Ishikawa (cell line): ENCODE data around the gene ZHX3.

ENCODE experiments used
- CEBPB ChIP-seq: IDR thresholded peaks from 2 replicates; pipeline ENCODE4 v1.6.1; 2012
- CREB1 ChIP-seq: IDR thresholded peaks from 2 replicates; pipeline ENCODE4 v1.6.1; 2012; ENCODE audit warnings: low read depth
- EP300 ChIP-seq: IDR thresholded peaks from 2 replicates; pipeline ENCODE4 v1.6.1; 2012; ENCODE audit warnings: borderline replicate concordance
- RAD21 ChIP-seq: IDR thresholded peaks from 2 replicates; pipeline ENCODE4 v1.6.1; 2012; ENCODE audit warnings: low read depth
- YY1 ChIP-seq: IDR thresholded peaks from 2 replicates; pipeline ENCODE4 v1.6.1; 2012; ENCODE audit warnings: low read depth
- TF ChIP-seq, protein P1 (sequence below): IDR thresholded peaks from 2 replicates; pipeline ENCODE4 v1.6.1; 2012; ENCODE audit warnings: low read depth, mild to moderate bottlenecking
- TF ChIP-seq, protein P2 (sequence below): IDR thresholded peaks from 2 replicates; pipeline ENCODE4 v1.6.1; 2012

DNA sequence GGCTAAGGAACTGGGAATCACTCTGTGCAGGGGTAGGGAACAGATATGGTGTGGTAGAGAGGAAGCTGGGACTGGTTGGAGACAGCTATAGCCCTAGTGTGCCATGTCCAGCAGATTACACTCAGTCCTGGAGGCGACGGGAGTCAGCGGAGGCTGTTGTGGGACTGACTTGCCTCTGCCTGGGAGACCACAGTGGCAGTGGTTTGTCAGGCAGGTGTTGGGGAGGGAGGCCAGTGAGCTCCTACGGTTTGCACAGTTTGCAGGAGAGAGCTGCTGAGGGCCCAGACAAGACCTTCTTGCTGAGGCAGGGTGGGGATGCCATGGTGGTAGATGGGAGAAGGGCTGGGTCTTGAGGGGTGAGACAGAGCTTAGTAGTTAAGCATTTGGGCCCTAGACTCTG lies 175.3 kb downstream of the ZHX3 start:
- no peak for TF ChIP-seq CREB1
- TF ChIP-seq, protein P1, sequence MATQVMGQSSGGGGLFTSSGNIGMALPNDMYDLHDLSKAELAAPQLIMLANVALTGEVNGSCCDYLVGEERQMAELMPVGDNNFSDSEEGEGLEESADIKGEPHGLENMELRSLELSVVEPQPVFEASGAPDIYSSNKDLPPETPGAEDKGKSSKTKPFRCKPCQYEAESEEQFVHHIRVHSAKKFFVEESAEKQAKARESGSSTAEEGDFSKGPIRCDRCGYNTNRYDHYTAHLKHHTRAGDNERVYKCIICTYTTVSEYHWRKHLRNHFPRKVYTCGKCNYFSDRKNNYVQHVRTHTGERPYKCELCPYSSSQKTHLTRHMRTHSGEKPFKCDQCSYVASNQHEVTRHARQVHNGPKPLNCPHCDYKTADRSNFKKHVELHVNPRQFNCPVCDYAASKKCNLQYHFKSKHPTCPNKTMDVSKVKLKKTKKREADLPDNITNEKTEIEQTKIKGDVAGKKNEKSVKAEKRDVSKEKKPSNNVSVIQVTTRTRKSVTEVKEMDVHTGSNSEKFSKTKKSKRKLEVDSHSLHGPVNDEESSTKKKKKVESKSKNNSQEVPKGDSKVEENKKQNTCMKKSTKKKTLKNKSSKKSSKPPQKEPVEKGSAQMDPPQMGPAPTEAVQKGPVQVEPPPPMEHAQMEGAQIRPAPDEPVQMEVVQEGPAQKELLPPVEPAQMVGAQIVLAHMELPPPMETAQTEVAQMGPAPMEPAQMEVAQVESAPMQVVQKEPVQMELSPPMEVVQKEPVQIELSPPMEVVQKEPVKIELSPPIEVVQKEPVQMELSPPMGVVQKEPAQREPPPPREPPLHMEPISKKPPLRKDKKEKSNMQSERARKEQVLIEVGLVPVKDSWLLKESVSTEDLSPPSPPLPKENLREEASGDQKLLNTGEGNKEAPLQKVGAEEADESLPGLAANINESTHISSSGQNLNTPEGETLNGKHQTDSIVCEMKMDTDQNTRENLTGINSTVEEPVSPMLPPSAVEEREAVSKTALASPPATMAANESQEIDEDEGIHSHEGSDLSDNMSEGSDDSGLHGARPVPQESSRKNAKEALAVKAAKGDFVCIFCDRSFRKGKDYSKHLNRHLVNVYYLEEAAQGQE: no peak
- TF ChIP-seq, protein P2, sequence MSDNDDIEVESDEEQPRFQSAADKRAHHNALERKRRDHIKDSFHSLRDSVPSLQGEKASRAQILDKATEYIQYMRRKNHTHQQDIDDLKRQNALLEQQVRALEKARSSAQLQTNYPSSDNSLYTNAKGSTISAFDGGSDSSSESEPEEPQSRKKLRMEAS: no peak
- no peak for TF ChIP-seq CEBPB
- no peak for TF ChIP-seq YY1
- TF ChIP-seq EP300: no peak
- no peak for TF ChIP-seq RAD21
